GM12878 (cell line): Measurements from ENCODE around the gene IL32. TPM values are rescaled to one million over a fixed set of nuclear protein-coding genes. Genes with fewer than 3 reads are reported as not detected.

Source experiments
- ATAC-seq: fragments of 200-7000 bp; cut with Tn5 transposase; 3 replicates; pipeline ENCODE4 v1.9.1; 2020; ENCODE audit warnings: mild to moderate bottlenecking, moderate library complexity
- BruUV-seq: library from RNA; stranded (reverse); fragments of 400-500 nt; replicated peaks from 2 replicates; lab custom pipeline; 2021; lab: Mats Ljungman, UMichigan
- CTCF ChIA-PET: fragments of 300-600 bp; sonication (Branson Sonifier 250); formaldehyde crosslinking; extraction: SDS; loops from one replicate; lab custom pipeline; 2021; ENCODE audit warnings: inconsistent platforms; lab: Yijun Ruan, JAX
- POLR2A ChIA-PET: fragments of 350-600 bp; formaldehyde crosslinking; extraction: SDS; loops from one replicate; lab custom pipeline; 2021; ENCODE audit warnings: inconsistent platforms; lab: Charles Lee
- RAD21 ChIA-PET: fragments of 300-600 bp; sonication (Branson Sonifier 250); formaldehyde crosslinking; loops from one replicate; lab custom pipeline; 2023; ENCODE audit warnings: antibody characterized with exemption; ENCODE audit not compliant: unreplicated experiment; lab: Charles Lee
- SMC1A ChIA-PET: fragments of 300-600 bp; sonication (Branson Sonifier 250); formaldehyde crosslinking; loops from one replicate; lab custom pipeline; 2023; ENCODE audit not compliant: unreplicated experiment, uncharacterized antibody; lab: Charles Lee
- DNase-seq: peaks from one replicate; pipeline ENCODE4 v3.0.0-alpha.2; 2011; ENCODE audit warnings: low read depth, low spot score
- FAIRE-seq: peaks from 3 replicates; lab custom pipeline; 2011; peaks lifted over from hg19 to GRCh38; lab: Jason Lieb, UNC
- H2AFZ ChIP-seq: 2 replicates; pipeline ENCODE4 v1.6.0; 2011; ENCODE audit warnings: low read depth, low read length, control low read depth; ENCODE audit not compliant: control insufficient read depth
- H3K27ac ChIP-seq: 2 replicates; pipeline ENCODE4 v1.5.1; 2011; ENCODE audit warnings: control low read depth; ENCODE audit not compliant: control insufficient read depth, insufficient read depth
- H3K27me3 ChIP-seq, 2 experiments: replicated peaks in 1 of 2; 2 replicates each; pipeline versions ENCODE4 v1.6.0 to v1.6.1; 2011; ENCODE audit warnings: low read length in 1 of 2; ENCODE audit not compliant: control insufficient read depth in 2 of 2, insufficient read depth in 2 of 2
- H3K36me3 ChIP-seq, 2 experiments: 2 replicates each; pipeline ENCODE4 v1.5.1; 2011; ENCODE audit warnings: low read length in 1 of 2; ENCODE audit not compliant: control insufficient read depth in 2 of 2, insufficient read depth in 2 of 2
- H3K4me1 ChIP-seq: 2 replicates; pipeline ENCODE4 v1.6.1; 2011; ENCODE audit warnings: mild to moderate bottlenecking, low read length, moderate library complexity, mixed read lengths; ENCODE audit not compliant: control insufficient read depth, insufficient read depth
- H3K4me2 ChIP-seq: 2 replicates; pipeline ENCODE4 v1.6.0; 2011; ENCODE audit warnings: control low read depth; ENCODE audit not compliant: control insufficient read depth, insufficient read depth
- H3K4me3 ChIP-seq: fragments of 200-600 bp; sonication (generic); 2 replicates; pipeline ENCODE4 v1.5.1; 2016
- H3K79me2 ChIP-seq: 2 replicates; pipeline ENCODE4 v1.6.0; 2011; ENCODE audit warnings: low read length; ENCODE audit not compliant: control insufficient read depth, insufficient read depth
- H3K9ac ChIP-seq: 2 replicates; pipeline ENCODE4 v1.8.0; 2011; ENCODE audit warnings: low read length, control low read depth, mixed read lengths; ENCODE audit not compliant: control insufficient read depth, insufficient read depth
- H3K9me3 ChIP-seq: replicated peaks from 3 replicates; pipeline ENCODE4 v1.5.1; 2011; ENCODE audit warnings: mild to moderate bottlenecking, low read length; ENCODE audit not compliant: control insufficient read depth, insufficient read depth
- H4K20me1 ChIP-seq: 2 replicates; pipeline ENCODE4 v1.6.0; 2011; ENCODE audit not compliant: control insufficient read depth, insufficient read depth
- CBX3 ChIP-seq: fragments of 200-600 bp; sonication (generic); IDR thresholded peaks from 2 replicates; pipeline ENCODE4 v1.6.1; 2016; ENCODE audit warnings: low read depth, borderline replicate concordance
- CBX5 ChIP-seq: sonication (generic); IDR thresholded peaks from 2 replicates; pipeline ENCODE4 v1.6.1; 2016; ENCODE audit warnings: low read depth, moderate library complexity, mild to moderate bottlenecking, inconsistent platforms
- EED ChIP-seq: sonication (generic); IDR thresholded peaks from 2 replicates; pipeline ENCODE4 v1.6.1; 2016; ENCODE audit warnings: antibody characterized with exemption, low read depth
- IKZF2 ChIP-seq, 2 experiments: fragments of 450-650 bp; IDR thresholded peaks; 2 replicates each; pipeline ENCODE4 v1.6.1; 2017; ENCODE audit warnings: mild to moderate bottlenecking in 2 of 2, moderate library complexity in 2 of 2
- NFYA ChIP-seq: IDR thresholded peaks from 2 replicates; pipeline ENCODE4 v1.6.1; 2011; ENCODE audit warnings: low read depth, mild to moderate bottlenecking, low read length, improper control_type of control experiment, borderline replicate concordance
- SPI1 ChIP-seq: IDR thresholded peaks from 2 replicates; pipeline ENCODE4 v1.6.1; 2011; ENCODE audit warnings: low read depth, mild to moderate bottlenecking, low read length, moderate library complexity, borderline replicate concordance; ENCODE audit not compliant: insufficient read depth
- STAT3 ChIP-seq: IDR thresholded peaks from 2 replicates; pipeline ENCODE4 v1.6.1; 2011; ENCODE audit warnings: low read depth, low read length, improper control_type of control experiment
- TARDBP ChIP-seq: IDR thresholded peaks from 2 replicates; pipeline ENCODE4 v1.6.1; 2016; ENCODE audit warnings: borderline replicate concordance
- ZNF274 ChIP-seq: IDR thresholded peaks from one replicate; pipeline ENCODE4 v1.8.0; 2011; ENCODE audit not compliant: insufficient read length, insufficient read depth
- WGBS: methylation state at CpG from one replicate; pipeline ENCODE4 v1.1.6; 2016; ENCODE audit warnings: low lambda C conversion rate; ENCODE audit not compliant: insufficient replicate concordance, insufficient coverage; ENCODE audit errors: missing lambda C conversion rate; 5-methylcytosine and 5-hydroxymethylcytosine counted together
- in situ Hi-C: fragments of 300-500 bp; cut with MboI; formaldehyde crosslinking; loops from 9 replicates; pipeline ENCODE4 v1.14.3; 2018; ENCODE audit warnings: mixed read lengths
- intact Hi-C: fragments of 100-400 bp; cut with micrococcal nuclease; formaldehyde crosslinking; loops from one replicate; pipeline ENCODE4 v1.14.2; 2022; ENCODE audit not compliant: unreplicated experiment
- polyA plus RNA-seq, 11 experiments: library from polyadenylated mRNA; depleted of rRNA in 4 of 11; unstranded in 6 of 11; stranded (reverse) in 5 of 11; fragments of >200 nt; fragmentation: Nextera tagmentation in 4 of 11; fragmentation: Illumina TruSeq in 1 of 11; extraction: Ambion mirVana in 4 of 11; extraction: Trizol in 1 of 11; gene quantifications; 1 replicate in 1 of 11; 2 replicates in 10 of 11; pipeline versions ENCODE4 v1.2.1 to v1.2.3, GENCODE V29; 2011 to 2016; ENCODE audit warnings: inconsistent platforms in 2 of 11, missing spikeins in 2 of 11, low read depth in 1 of 11
- total RNA-seq, 4 experiments: library from RNA; depleted of rRNA in 3 of 4; stranded (reverse); fragments of >200 nt in 3 of 4; fragmentation: Illumina TruSeq in 1 of 4; extraction: Trizol in 1 of 4; gene quantifications; 2 replicates each; pipeline versions ENCODE4 v1.2.1 to v1.2.3, GENCODE V29; 2013 to 2021
- TF ChIP-seq, protein P1 (sequence below): fragments of 150-350 bp; IDR thresholded peaks from 2 replicates; pipeline ENCODE4 v1.6.1; 2014; ENCODE audit warnings: mild to moderate bottlenecking, low read depth, low read length
- TF ChIP-seq, protein P2 (sequence below): fragments of 450-650 bp; IDR thresholded peaks from 2 replicates; pipeline ENCODE4 v1.6.1; 2017; ENCODE audit warnings: mild to moderate bottlenecking, moderate library complexity
- TF ChIP-seq, protein P3 (sequence below): IDR thresholded peaks from 2 replicates; pipeline ENCODE4 v1.6.1; 2011; ENCODE audit warnings: borderline replicate concordance, low read depth, mild to moderate bottlenecking, moderate library complexity, mixed read lengths, low read length; ENCODE audit not compliant: insufficient read depth; ENCODE audit errors: extremely low read length
- TF ChIP-seq, protein P4 (sequence below): IDR thresholded peaks from 2 replicates; pipeline ENCODE4 v1.6.1; 2011; ENCODE audit warnings: low read depth, low read length, improper control_type of control experiment, borderline replicate concordance

The IL32 gene
- total and polyA plus RNA-seq, 10 of the 15 experiments (the other 5 are each of a cell fraction or from before 2014, with no cell fraction given) = 27.0 to 122 (median 55.8) TPM

DNA sequence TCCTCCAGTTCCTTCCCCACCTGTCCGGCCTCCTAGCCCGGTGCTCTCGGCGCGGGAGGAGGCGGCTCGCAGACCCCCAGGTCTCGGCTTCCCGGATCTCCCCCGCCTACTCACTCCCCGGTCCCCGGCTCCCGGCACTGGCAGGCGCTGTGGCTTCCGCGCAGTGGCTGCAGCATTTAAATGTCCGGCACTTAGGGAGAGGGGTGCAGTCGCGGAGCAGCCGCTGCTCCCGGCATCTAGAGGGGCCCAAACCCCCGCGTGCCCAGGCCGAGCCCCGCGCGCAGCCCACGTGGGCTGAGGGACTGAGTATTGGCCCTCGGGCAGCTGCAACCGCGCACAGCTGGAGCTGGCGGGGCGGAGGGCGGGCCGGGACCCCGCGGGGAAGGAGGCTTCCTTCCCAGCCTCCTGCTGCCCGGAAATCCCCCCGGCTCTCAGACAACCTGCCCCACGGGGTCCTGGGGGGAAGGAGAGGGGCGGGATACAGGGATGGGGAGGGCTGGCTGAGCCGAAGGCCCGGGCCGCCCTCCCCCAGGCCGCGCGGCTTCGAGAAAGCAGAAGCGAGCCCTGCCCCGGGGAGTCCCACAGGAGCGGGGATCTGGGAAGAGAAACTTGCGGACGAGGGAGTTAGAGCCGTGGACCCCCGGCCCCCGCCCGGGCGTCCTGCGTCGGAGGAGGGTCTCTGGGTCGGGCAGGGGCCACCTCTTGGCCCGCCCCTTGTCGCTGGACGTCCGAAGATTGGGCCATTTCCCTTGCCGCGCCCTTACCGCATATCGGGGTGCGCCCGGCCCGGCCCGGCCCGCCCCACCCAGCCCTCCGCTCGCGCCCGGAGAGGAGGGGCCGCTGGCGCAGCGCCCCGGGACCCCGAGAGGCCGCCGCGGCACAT lies 19.4 kb upstream of the IL32 start, which contains the start of gene MMP25:
Gene MMP25, plus strand, starts transcription at position 804 of the 883 bp plus-strand sequence. CDS start 357 bp downstream, outside the sequence.
- H3K4me2 ChIP-seq = peak within 1 kb of the TSS; percentile 96
- H3K4me1 ChIP-seq = peaks cover 2% of the 10 kb centered on the region; the same call in 1 of the 2 replicates
- BruUV-seq = no TSS peak
- H3K27me3 ChIP-seq = peaks cover 0 to 1% of the 10 kb centered on the region in 2 experiments; a peak in 2 of 4 replicates
- peak within 1 kb of the TSS; percentile 62 for H2AFZ ChIP-seq
- H3K4me3 ChIP-seq = peak within 1 kb of the TSS; percentile 82
- DNase-seq (no peak), FAIRE-seq (no peak), ATAC-seq (peak; percentile 88)
- 5% methylated on average over 49 of the region's 86 CpGs for WGBS
- intact Hi-C loops (no loop called here), in situ Hi-C loops (no loop called here)
- no peaks in the 10 kb centered on the region for H4K20me1 ChIP-seq
- SMC1A ChIA-PET = no interaction called here
- no peaks in the 10 kb centered on the region for H3K79me2 ChIP-seq
- H3K9ac ChIP-seq = peak within 1 kb of the TSS; percentile 50
- H3K9me3 ChIP-seq = no peaks in the 10 kb centered on the region
- H3K27ac ChIP-seq = no peak within 1 kb of the TSS
- no peaks in the 10 kb centered on the region for H3K36me3 ChIP-seq
- RAD21 ChIA-PET = no interaction called here
- POLR2A ChIA-PET = interaction anchor here (0.5 kb wide), 1 partner anchor 84 kb away, joined by 9 read pairs; no protein-coding TSS in a partner anchor
- CTCF ChIA-PET = interaction anchor here (0.6 to 9.0 kb wide), 3 partner anchors 16 to 42 kb away, joined by 3 to 76 read pairs (median 3); no protein-coding TSS in a partner anchor
- TF ChIP-seq ZNF274 (no peak), CBX3 (no peak), TARDBP (no peak), CBX5 (no peak), NFYA (no peak), SPI1 (peak; percentile 79), EED (peak; percentile 70), IKZF2 (IDR thresholded peaks at IDR 0.05) (peak; percentile 58 to 73), STAT3 (no peak)
- TF ChIP-seq, protein P1, sequence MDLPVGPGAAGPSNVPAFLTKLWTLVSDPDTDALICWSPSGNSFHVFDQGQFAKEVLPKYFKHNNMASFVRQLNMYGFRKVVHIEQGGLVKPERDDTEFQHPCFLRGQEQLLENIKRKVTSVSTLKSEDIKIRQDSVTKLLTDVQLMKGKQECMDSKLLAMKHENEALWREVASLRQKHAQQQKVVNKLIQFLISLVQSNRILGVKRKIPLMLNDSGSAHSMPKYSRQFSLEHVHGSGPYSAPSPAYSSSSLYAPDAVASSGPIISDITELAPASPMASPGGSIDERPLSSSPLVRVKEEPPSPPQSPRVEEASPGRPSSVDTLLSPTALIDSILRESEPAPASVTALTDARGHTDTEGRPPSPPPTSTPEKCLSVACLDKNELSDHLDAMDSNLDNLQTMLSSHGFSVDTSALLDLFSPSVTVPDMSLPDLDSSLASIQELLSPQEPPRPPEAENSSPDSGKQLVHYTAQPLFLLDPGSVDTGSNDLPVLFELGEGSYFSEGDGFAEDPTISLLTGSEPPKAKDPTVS = no peak
- TF ChIP-seq, protein P2, sequence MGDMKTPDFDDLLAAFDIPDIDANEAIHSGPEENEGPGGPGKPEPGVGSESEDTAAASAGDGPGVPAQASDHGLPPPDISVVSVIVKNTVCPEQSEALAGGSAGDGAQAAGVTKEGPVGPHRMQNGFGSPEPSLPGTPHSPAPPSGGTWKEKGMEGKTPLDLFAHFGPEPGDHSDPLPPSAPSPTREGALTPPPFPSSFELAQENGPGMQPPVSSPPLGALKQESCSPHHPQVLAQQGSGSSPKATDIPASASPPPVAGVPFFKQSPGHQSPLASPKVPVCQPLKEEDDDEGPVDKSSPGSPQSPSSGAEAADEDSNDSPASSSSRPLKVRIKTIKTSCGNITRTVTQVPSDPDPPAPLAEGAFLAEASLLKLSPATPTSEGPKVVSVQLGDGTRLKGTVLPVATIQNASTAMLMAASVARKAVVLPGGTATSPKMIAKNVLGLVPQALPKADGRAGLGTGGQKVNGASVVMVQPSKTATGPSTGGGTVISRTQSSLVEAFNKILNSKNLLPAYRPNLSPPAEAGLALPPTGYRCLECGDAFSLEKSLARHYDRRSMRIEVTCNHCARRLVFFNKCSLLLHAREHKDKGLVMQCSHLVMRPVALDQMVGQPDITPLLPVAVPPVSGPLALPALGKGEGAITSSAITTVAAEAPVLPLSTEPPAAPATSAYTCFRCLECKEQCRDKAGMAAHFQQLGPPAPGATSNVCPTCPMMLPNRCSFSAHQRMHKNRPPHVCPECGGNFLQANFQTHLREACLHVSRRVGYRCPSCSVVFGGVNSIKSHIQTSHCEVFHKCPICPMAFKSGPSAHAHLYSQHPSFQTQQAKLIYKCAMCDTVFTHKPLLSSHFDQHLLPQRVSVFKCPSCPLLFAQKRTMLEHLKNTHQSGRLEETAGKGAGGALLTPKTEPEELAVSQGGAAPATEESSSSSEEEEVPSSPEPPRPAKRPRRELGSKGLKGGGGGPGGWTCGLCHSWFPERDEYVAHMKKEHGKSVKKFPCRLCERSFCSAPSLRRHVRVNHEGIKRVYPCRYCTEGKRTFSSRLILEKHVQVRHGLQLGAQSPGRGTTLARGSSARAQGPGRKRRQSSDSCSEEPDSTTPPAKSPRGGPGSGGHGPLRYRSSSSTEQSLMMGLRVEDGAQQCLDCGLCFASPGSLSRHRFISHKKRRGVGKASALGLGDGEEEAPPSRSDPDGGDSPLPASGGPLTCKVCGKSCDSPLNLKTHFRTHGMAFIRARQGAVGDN = no peak
- TF ChIP-seq, protein P3, sequence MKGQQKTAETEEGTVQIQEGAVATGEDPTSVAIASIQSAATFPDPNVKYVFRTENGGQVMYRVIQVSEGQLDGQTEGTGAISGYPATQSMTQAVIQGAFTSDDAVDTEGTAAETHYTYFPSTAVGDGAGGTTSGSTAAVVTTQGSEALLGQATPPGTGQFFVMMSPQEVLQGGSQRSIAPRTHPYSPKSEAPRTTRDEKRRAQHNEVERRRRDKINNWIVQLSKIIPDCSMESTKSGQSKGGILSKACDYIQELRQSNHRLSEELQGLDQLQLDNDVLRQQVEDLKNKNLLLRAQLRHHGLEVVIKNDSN = peak; percentile 12
- TF ChIP-seq, protein P4, sequence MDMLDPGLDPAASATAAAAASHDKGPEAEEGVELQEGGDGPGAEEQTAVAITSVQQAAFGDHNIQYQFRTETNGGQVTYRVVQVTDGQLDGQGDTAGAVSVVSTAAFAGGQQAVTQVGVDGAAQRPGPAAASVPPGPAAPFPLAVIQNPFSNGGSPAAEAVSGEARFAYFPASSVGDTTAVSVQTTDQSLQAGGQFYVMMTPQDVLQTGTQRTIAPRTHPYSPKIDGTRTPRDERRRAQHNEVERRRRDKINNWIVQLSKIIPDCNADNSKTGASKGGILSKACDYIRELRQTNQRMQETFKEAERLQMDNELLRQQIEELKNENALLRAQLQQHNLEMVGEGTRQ = no peak
